Spleen (tissue), 11 donors: ENCODE results near the gene HPS5. TPM values are rescaled to one million over a fixed set of nuclear protein-coding genes. Genes with fewer than 3 reads are reported as not detected.
"Not testable (repeated sequence)": the region's sequence is repeated elsewhere in the genome, so short reads cannot be mapped to it uniquely, and the experiment has no call there.

Source experiments
- DNase-seq: peaks from one replicate; pipeline ENCODE4 v3.0.0-alpha.2; 2020
- H3K27ac ChIP-seq, 8 donors: fragments of 200-600 bp; sonication (generic) in 7 of 8; 1 replicate in 4 of 8; 2 replicates in 4 of 8; pipeline versions ENCODE4 v1.5.0 to v1.8.0; 2016 to 2021; ENCODE audit warnings: inconsistent platforms in 4 of 8, mild to moderate bottlenecking in 4 of 8, moderate library complexity in 1 of 8
- H3K27me3 ChIP-seq, 7 donors: fragments of 200-600 bp; sonication (generic) in 6 of 7; replicated peaks in 1 of 7; 1 replicate in 4 of 7; 2 replicates in 3 of 7; pipeline versions ENCODE4 v1.5.0 to v1.8.0; 2016 to 2021; ENCODE audit warnings: inconsistent platforms in 3 of 7, mild to moderate bottlenecking in 1 of 7
- H3K36me3 ChIP-seq, 6 donors: fragments of 200-600 bp; sonication (generic) in 5 of 6; 1 replicate in 4 of 6; 2 replicates in 2 of 6; pipeline versions ENCODE4 v1.5.0 to v1.8.0; 2016 to 2021; ENCODE audit warnings: inconsistent platforms in 2 of 6
- H3K4me1 ChIP-seq, 6 donors: fragments of 200-600 bp; sonication (generic) in 5 of 6; 1 replicate in 3 of 6; 2 replicates in 3 of 6; pipeline versions ENCODE4 v1.5.0 to v1.8.0; 2016 to 2021; ENCODE audit warnings: inconsistent platforms in 3 of 6
- H3K4me3 ChIP-seq, 8 donors: fragments of 200-600 bp; sonication (generic) in 7 of 8; 1 replicate in 4 of 8; 2 replicates in 4 of 8; pipeline versions ENCODE4 v1.5.0 to v1.8.0; 2016 to 2021; ENCODE audit warnings: inconsistent platforms in 4 of 8, mild to moderate bottlenecking in 4 of 8, moderate library complexity in 2 of 8
- H3K9me3 ChIP-seq, 8 donors: fragments of 200-600 bp; sonication (generic) in 7 of 8; 1 replicate in 4 of 8; 2 replicates in 4 of 8; pipeline versions ENCODE4 v1.5.0 to v1.8.0; 2016 to 2021; ENCODE audit warnings: inconsistent platforms in 4 of 8
- POLR2A ChIP-seq, 3 donors: fragments of 450-650 bp; IDR thresholded peaks; one replicate each; pipeline ENCODE4 v1.5.1; 2017; ENCODE audit warnings: antibody characterized with exemption in 3 of 3, mild to moderate bottlenecking in 1 of 3
- POLR2AphosphoS5 ChIP-seq, 3 donors: sonication (generic); formaldehyde crosslinking; IDR thresholded peaks; one replicate each; pipeline ENCODE4 v1.5.1; 2017; ENCODE audit warnings: antibody characterized with exemption in 3 of 3
- WGBS, 5 donors: extraction: QIAGEN DNeasy Blood & Tissue Kit in 3 of 5; methylation state at CpG; one replicate each; pipeline versions ENCODE4 v1.1.5 to v1.1.7; 2013 to 2018; 5-methylcytosine and 5-hydroxymethylcytosine counted together
- intact Hi-C: fragments of 100-400 bp; cut with DNase I; formaldehyde crosslinking; loops from one replicate; pipeline ENCODE4 v1.15.0; 2023; ENCODE audit warnings: low total_unique reads
- polyA plus RNA-seq, 3 donors: library from polyadenylated mRNA; stranded (reverse); fragments of 200-250 nt; gene quantifications; one replicate each; pipeline ENCODE4 v1.2.1, GENCODE V29; 2013
- total RNA-seq, 7 donors: library from RNA; depleted of rRNA in 3 of 7; stranded (reverse); fragments of >200 nt in 3 of 7; fragmentation: NEBNext Ultra II Directional in 4 of 7; extraction: Animal tissue kit (Norgen Biotek cat#: 25700) in 4 of 7; gene quantifications; one replicate each; pipeline versions ENCODE4 v1.1.0 to v1.2.1, GENCODE V29; 2016 to 2021
- TF ChIP-seq, protein P1 (sequence below), 11 experiments: fragments of 200-600 bp in 7 of 11; fragments of 450-650 bp in 4 of 11; sonication (generic) in 4 of 11; IDR thresholded peaks in 8 of 11; conservative IDR thresholded peaks in 3 of 11; 1 replicate in 7 of 11; 2 replicates in 4 of 11; pipeline versions ENCODE4 v1.4.0 to v1.8.0; 2016 to 2021; ENCODE audit warnings: antibody characterized with exemption in 11 of 11, inconsistent platforms in 4 of 11, mild to moderate bottlenecking in 1 of 11
- donor health status: healthy with polysubstance abuse.
- donor health status: DM: no; HTN: no; CAD: no; lungs with moderate emphysema.
- donor health status: DM: no; HTN: no; CAD: no.
- donor health status: Bipolar disorder and iron deficiency.
- donor health status: healthy.
- donor health status: DM: no; HTN: no; CAD: no.
- donor health status: DM: yes; HTN: yes; CAD: no.

Gene HPS5
- total and polyA plus RNA-seq, 10 donors, result 10.3 to 35.7 (median 27.7) TPM

GRCh38 chr11:18329196-18329870 is 7.4 kb upstream of the HPS5 start:
- Histone ChIP-seq H3K4me1 (peaks cover 13 to 88% (median 42%) of the 10 kb centered on the region in 6 donors), H3K27me3 (no peaks in the 10 kb centered on the region), H3K4me3 (no peak overlapping the region), H3K36me3 (peaks cover 0 to 91% (median 47%) of the 10 kb centered on the region in 6 donors), H3K27ac (peak overlapping the region in 2 of 8 donors; percentile 15 to 23), H3K9me3 (no peaks in the 10 kb centered on the region)
- TF ChIP-seq, protein P1, sequence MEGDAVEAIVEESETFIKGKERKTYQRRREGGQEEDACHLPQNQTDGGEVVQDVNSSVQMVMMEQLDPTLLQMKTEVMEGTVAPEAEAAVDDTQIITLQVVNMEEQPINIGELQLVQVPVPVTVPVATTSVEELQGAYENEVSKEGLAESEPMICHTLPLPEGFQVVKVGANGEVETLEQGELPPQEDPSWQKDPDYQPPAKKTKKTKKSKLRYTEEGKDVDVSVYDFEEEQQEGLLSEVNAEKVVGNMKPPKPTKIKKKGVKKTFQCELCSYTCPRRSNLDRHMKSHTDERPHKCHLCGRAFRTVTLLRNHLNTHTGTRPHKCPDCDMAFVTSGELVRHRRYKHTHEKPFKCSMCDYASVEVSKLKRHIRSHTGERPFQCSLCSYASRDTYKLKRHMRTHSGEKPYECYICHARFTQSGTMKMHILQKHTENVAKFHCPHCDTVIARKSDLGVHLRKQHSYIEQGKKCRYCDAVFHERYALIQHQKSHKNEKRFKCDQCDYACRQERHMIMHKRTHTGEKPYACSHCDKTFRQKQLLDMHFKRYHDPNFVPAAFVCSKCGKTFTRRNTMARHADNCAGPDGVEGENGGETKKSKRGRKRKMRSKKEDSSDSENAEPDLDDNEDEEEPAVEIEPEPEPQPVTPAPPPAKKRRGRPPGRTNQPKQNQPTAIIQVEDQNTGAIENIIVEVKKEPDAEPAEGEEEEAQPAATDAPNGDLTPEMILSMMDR (IDR thresholded peaks at IDR 0.05 in 8 of 11, conservative IDR thresholded peaks at IDR 0.05 in 3 of 11), result no peak
- TF ChIP-seq POLR2AphosphoS5 (IDR thresholded peaks at IDR 0.05) (no peak), POLR2A (IDR thresholded peaks at IDR 0.05) (no peak)
- intact Hi-C loops, result no loop called here
- no peak for DNase-seq
- WGBS, 5 donors, result 58 to 66% (median 61%) methylated on average over 5 of the region's 5 CpGs

DNA sequence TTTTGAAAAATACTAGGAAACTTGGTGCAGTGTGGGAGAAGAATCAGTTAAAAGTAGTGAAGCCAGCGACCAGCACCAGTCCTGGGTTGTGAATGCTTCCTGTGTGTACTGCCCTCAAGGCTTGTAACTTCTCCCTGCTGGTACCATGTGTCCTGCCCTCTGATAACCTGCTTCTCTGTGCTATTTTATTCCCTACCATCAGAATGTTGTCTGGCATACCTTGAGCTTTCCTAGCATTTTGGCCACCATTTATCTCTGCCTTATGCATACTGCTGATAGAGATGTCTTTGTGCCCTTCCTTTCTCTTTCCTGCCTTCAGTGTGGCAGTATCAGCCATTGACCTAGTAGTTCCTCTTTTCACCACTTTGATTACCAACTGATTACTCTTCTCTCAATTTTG is 2.4 kb upstream of the HPS5 start:
- Histone ChIP-seq H3K4me1 (peaks cover 40 to 83% (median 58%) of the 10 kb centered on the region in 6 donors), H3K4me3 (peak overlapping the region in 4 of 8 donors; percentile 69 to 84 (median 78))
- 23 to 41% (median 33%) methylated on average over 1 of the region's 1 CpG for WGBS, 5 donors

DNA sequence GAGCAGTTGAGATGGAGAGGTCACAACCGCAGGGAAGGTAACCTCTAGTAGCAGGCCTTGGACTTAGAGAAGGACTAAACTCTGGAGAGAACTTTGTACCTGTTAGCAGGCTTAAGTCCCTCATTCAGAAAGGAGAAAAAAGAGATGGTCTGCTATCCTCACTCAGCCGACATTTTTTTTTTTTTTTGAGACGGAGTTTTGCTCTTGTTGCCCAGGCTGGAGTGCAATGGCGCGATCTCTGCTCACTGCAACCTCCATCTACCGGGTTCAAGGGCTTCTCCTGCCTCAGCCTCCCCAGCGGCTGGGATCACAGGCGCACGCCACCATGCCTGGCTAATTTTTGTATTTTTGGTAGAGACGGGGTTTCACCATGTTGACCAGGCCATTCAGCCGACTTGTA is 1.9 kb upstream of the HPS5 start:
- Histone ChIP-seq H3K4me1 (peaks cover 40 to 83% (median 58%) of the 10 kb centered on the region in 6 donors), H3K36me3 (peaks cover 0 to 39% (median 21%) of the 10 kb centered on the region in 6 donors), H3K4me3 (peak overlapping the region in 6 of 8 donors; percentile 68 to 84 (median 74)), H3K27ac (peak overlapping the region in 4 of 8 donors; percentile 5 to 99 (median 35))
- not testable (repeated sequence) for H3K9me3 ChIP-seq, H3K27me3 ChIP-seq, DNase-seq
- intact Hi-C loops, result loop anchor here (5.0 kb wide), 1 partner anchor 73 kb away; no protein-coding TSS in a partner anchor
- 86 to 96% (median 93%) methylated on average over 11 of the region's 11 CpGs for WGBS, 5 donors

More for the DNA sequence above, 2.4 kb upstream of the HPS5 start:
- intact Hi-C loops, result loop anchor here (5.0 kb wide), 1 partner anchor 73 kb away; no protein-coding TSS in a partner anchor
- no peak for DNase-seq
- TF ChIP-seq, protein P1 (IDR thresholded peaks at IDR 0.05 in 8 of 11, conservative IDR thresholded peaks at IDR 0.05 in 3 of 11), result no peak
- TF ChIP-seq POLR2AphosphoS5 (IDR thresholded peaks at IDR 0.05), result no peak
- TF ChIP-seq POLR2A (IDR thresholded peaks at IDR 0.05), result no peak
- Histone ChIP-seq H3K27ac (peak overlapping the region in 4 of 8 donors; percentile 5 to 99 (median 35)), H3K9me3 (no peaks in the 10 kb centered on the region), H3K36me3 (peaks cover 0 to 44% (median 24%) of the 10 kb centered on the region in 6 donors), H3K27me3 (no peaks in the 10 kb centered on the region)

DNA sequence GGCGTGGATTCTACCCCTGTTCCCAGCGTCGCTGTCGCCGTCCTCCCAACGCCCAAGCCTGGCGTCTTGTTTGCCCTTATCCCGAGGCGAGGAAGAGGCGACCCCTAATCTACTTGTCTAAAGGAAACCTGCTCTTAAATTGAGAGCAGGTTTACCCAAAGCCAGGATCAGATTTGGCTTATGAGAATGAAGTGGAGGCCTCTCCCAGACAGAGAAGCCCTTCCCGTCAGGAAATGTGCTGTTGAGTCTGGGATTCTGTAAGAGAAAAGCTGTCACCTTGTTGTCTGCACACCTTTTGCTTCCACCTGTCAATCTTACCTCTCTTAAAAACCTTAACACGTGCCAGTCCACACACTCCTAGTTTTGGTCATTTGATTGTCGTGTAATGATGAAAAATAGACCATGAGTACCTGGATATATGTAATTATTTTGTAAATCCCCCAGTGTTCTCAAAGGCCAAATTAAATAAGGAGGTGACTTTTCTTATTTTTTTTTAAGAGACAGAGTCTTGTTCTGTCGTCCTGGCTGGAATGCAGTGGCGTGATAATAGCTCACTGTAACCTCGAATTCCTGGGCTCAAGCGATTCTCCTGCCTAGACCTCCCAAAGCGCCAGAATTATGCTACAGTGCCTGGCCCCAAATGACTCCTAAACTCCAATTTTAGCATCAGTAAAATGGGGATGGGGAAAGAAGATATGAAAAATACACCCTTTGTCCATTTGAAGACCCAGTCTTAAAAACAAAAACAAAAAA is 1.1 kb upstream of the HPS5 start:
- WGBS, 5 donors, result 15 to 25% (median 16%) methylated on average over 12 to 18 of the region's 18 CpGs
- Histone ChIP-seq H3K27ac (peak overlapping the region; percentile 94 to 99 (median 98)), H3K27me3 (no peaks in the 10 kb centered on the region), H3K9me3 (no peaks in the 10 kb centered on the region), H3K4me3 (peak overlapping the region; percentile 44 to 84 (median 70)), H3K4me1 (peaks cover 40 to 86% (median 60%) of the 10 kb centered on the region in 6 donors), H3K36me3 (peaks cover 0 to 30% (median 18%) of the 10 kb centered on the region in 6 donors)
- DNase-seq, result no peak
- TF ChIP-seq POLR2AphosphoS5 (IDR thresholded peaks at IDR 0.05) (no peak), POLR2A (IDR thresholded peaks at IDR 0.05) (no peak)
- TF ChIP-seq, protein P1 (IDR thresholded peaks at IDR 0.05 in 8 of 11, conservative IDR thresholded peaks at IDR 0.05 in 3 of 11), result no peak
- intact Hi-C loops, result loop anchor here (5.0 kb wide), 1 partner anchor 74 kb away; no protein-coding TSS in a partner anchor
